Erythroblast (primary cell): Measurements from ENCODE around the gene CELA2A.

Source experiments
- GATA1 ChIP-seq: IDR thresholded peaks from 2 replicates; pipeline ENCODE4 v1.6.1; 2011; ENCODE audit warnings: low read depth, mild to moderate bottlenecking, control low read depth, low read length, moderate library complexity
- POLR2A ChIP-seq: IDR thresholded peaks from 2 replicates; pipeline ENCODE4 v1.6.1; 2011; ENCODE audit warnings: mild to moderate bottlenecking, low read length

DNA sequence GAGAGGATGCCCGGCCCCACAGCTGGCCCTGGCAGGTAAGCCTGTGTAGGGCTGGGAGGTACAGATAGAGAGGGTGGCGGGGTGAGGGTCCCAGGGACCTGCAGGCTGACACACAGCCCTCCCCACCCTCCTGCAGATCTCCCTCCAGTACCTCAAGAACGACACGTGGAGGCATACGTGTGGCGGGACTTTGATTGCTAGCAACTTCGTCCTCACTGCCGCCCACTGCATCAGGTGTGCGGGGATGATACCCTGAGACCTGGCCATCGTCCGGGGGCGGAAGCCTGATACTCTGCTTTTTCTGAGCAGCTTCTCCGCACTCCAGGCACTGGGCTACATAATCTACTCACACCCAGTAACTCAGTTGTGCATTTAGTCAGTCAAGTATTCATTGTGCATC, 16.2 kb upstream of the CELA2A start:
- no peak for TF ChIP-seq POLR2A
- no peak for TF ChIP-seq GATA1
